GM18519 (cell line): Measurements from ENCODE around the gene TMEM190.
"Not testable (repeated sequence)": the region's sequence is repeated elsewhere in the genome, so short reads cannot be mapped to it uniquely, and the experiment has no call there.

ENCODE experiments used
- ATAC-seq: cut with Tn5 transposase; IDR thresholded peaks from one replicate; pipeline ENCODE4 v1.9.1; 2021; ENCODE audit warnings: mild to moderate bottlenecking, moderate library complexity; ENCODE audit not compliant: unreplicated experiment, low FRiP score

TMEM190 gene

GRCh38 chr19:55418185-55418584 is 41.6 kb downstream of the TMEM190 start:
- ATAC-seq, result no peak

GRCh38 chr19:55419103-55419502 is 42.5 kb downstream of the TMEM190 start:
- ATAC-seq, result no peak

GRCh38 chr19:55419624-55420236 is 43.1 kb downstream of the TMEM190 start:
- ATAC-seq, result no peak

GRCh38 chr19:55421281-55421680 is 44.7 kb downstream of the TMEM190 start:
- ATAC-seq, result not testable (repeated sequence)

- no peak for ATAC-seq
Measured at GRCh38 chr19:55423225-55424005, 46.8 kb downstream of the TMEM190 start.

- no peak for ATAC-seq
Measured at GRCh38 chr19:55424518-55424917, 47.9 kb downstream of the TMEM190 start.

- ATAC-seq, result no peak
Measured at GRCh38 chr19:55426042-55426441, 49.4 kb downstream of the TMEM190 start.
